NCI-H2227 (cell line): ENCODE measurements around the gene VAV2.
"Not testable (repeated sequence)": the region's sequence is repeated elsewhere in the genome, so short reads cannot be mapped to it uniquely, and the experiment has no call there.

Experiments used
- DNase-seq: peaks from one replicate; lab custom pipeline; 2025; ENCODE audit not compliant: unreplicated experiment; lab: John Stamatoyannopoulos, UW

Gene VAV2

GRCh38 chr9:133971981-133972941, 19.9 kb downstream of the VAV2 start:
- DNase-seq: no peak

GRCh38 chr9:133971121-133971951, 20.8 kb downstream of the VAV2 start:
- DNase-seq: no peak

GRCh38 chr9:133970581-133971058, 21.5 kb downstream of the VAV2 start:
- no peak for DNase-seq

- DNase-seq: no peak
Measured at GRCh38 chr9:133969681-133970580, 22.2 kb downstream of the VAV2 start.

- no peak for DNase-seq
Measured at GRCh38 chr9:133968966-133969617, 23.0 kb downstream of the VAV2 start.

GRCh38 chr9:133968428-133968827, 23.7 kb downstream of the VAV2 start:
- DNase-seq: no peak

- no peak for DNase-seq
Measured at GRCh38 chr9:133967024-133967741, 24.9 kb downstream of the VAV2 start.

GRCh38 chr9:133964463-133964862, 27.7 kb downstream of the VAV2 start:
- no peak for DNase-seq

GRCh38 chr9:133963166-133963565, 29.0 kb downstream of the VAV2 start:
- no peak for DNase-seq

GRCh38 chr9:133962341-133962740, 29.8 kb downstream of the VAV2 start:
- no peak for DNase-seq

GRCh38 chr9:133961226-133962165, 30.6 kb downstream of the VAV2 start:
- DNase-seq: no peak

GRCh38 chr9:133960568-133961129, 31.5 kb downstream of the VAV2 start:
- DNase-seq: peak; percentile 55

GRCh38 chr9:133959966-133960567, 32.1 kb downstream of the VAV2 start:
- DNase-seq: no peak

- DNase-seq: no peak
Measured at GRCh38 chr9:133959171-133959570, 33.0 kb downstream of the VAV2 start.

- DNase-seq: no peak
Measured at GRCh38 chr9:133958756-133959155, 33.4 kb downstream of the VAV2 start.

- not testable (repeated sequence) for DNase-seq
Measured at GRCh38 chr9:133957772-133958171, 34.4 kb downstream of the VAV2 start.

- no peak for DNase-seq
Measured at GRCh38 chr9:133957328-133957727, 34.8 kb downstream of the VAV2 start.
